GM21576 (cell line): ENCODE data around the gene HLA-F.

Experiments used
- ATAC-seq: cut with Tn5 transposase; IDR thresholded peaks from one replicate; pipeline ENCODE4 v1.9.1; 2021; ENCODE audit warnings: mild to moderate bottlenecking, moderate library complexity; ENCODE audit not compliant: unreplicated experiment

HLA-F gene

GRCh38 chr6:29742127-29742526 is 18.9 kb downstream of the HLA-F start:
- no peak for ATAC-seq

- ATAC-seq, result no peak
These were observed 19.8 kb downstream of the HLA-F start for GRCh38 chr6:29743025-29743424.

- ATAC-seq, result no peak
These were observed 20.3 kb downstream of the HLA-F start for GRCh38 chr6:29743568-29743967.

GRCh38 chr6:29744131-29744530 is 20.9 kb downstream of the HLA-F start:
- no peak for ATAC-seq

- no peak for ATAC-seq
These were observed 21.4 kb downstream of the HLA-F start for GRCh38 chr6:29744621-29745020.

GRCh38 chr6:29745386-29745785 is 22.2 kb downstream of the HLA-F start:
- no peak for ATAC-seq

GRCh38 chr6:29745855-29746449 is 22.7 kb downstream of the HLA-F start:
- no peak for ATAC-seq

GRCh38 chr6:29746846-29747687 is 23.8 kb downstream of the HLA-F start:
- no peak for ATAC-seq

GRCh38 chr6:29747688-29748250 is 24.5 kb downstream of the HLA-F start:
- ATAC-seq, result no peak

GRCh38 chr6:29748391-29749307 is 25.4 kb downstream of the HLA-F start:
- peak; percentile 77 for ATAC-seq

GRCh38 chr6:29749308-29749662 is 26.1 kb downstream of the HLA-F start:
- no peak for ATAC-seq

- ATAC-seq, result no peak
These were observed 26.4 kb downstream of the HLA-F start for GRCh38 chr6:29749668-29750067.

- ATAC-seq, result no peak
These were observed 27.5 kb downstream of the HLA-F start for GRCh38 chr6:29750709-29751108.

GRCh38 chr6:29751480-29751879 is 28.2 kb downstream of the HLA-F start:
- ATAC-seq, result no peak

- ATAC-seq, result peak; percentile 49
These were observed 29.4 kb downstream of the HLA-F start for GRCh38 chr6:29752451-29753308.

- ATAC-seq, result no peak
These were observed 30.0 kb downstream of the HLA-F start for GRCh38 chr6:29753309-29753644.

GRCh38 chr6:29755295-29755871 is 32.1 kb downstream of the HLA-F start:
- no peak for ATAC-seq

- ATAC-seq, result no peak
These were observed 34.0 kb downstream of the HLA-F start for GRCh38 chr6:29757282-29757681.

GRCh38 chr6:29757701-29758293 is 34.6 kb downstream of the HLA-F start:
- no peak for ATAC-seq

- ATAC-seq, result no peak
These were observed 35.5 kb downstream of the HLA-F start for GRCh38 chr6:29758761-29759160.
